ENCODE data around the gene TSPAN9. TPM values are rescaled to one million over a fixed set of nuclear protein-coding genes. Genes with fewer than 3 reads are reported as not detected.

The TSPAN9 gene
- total RNA-seq, 1 donor from 2014 or later: 20.5 TPM

GRCh38 chr12:3044141-3044630, 33.0 kb upstream of the TSPAN9 start:
- no peak for TF ChIP-seq CTCF (conservative IDR thresholded peaks at IDR 0.05; ENCODE audit: low read depth, low read length)
- no peak for DNase-seq (ENCODE audit: low read depth)
- no peak overlapping the region for H3K4me3 ChIP-seq (ENCODE audit: low read depth, low read length)

GRCh38 chr12:3045494-3045893, 31.7 kb upstream of the TSPAN9 start:
- no peak for TF ChIP-seq CTCF (conservative IDR thresholded peaks at IDR 0.05; ENCODE audit: low read depth, low read length)
- no peak overlapping the region for H3K4me3 ChIP-seq (ENCODE audit: low read depth, low read length)
- no peak for DNase-seq (ENCODE audit: low read depth)

GRCh38 chr12:3045989-3046388, 31.2 kb upstream of the TSPAN9 start:
- DNase-seq (ENCODE audit: low read depth): no peak
- no peak for TF ChIP-seq CTCF (conservative IDR thresholded peaks at IDR 0.05; ENCODE audit: low read depth, low read length)
- no peak overlapping the region for H3K4me3 ChIP-seq (ENCODE audit: low read depth, low read length)

GRCh38 chr12:3046441-3047200, 30.6 kb upstream of the TSPAN9 start:
- no peak for TF ChIP-seq CTCF (conservative IDR thresholded peaks at IDR 0.05; ENCODE audit: low read depth, low read length)
- H3K4me3 ChIP-seq (ENCODE audit: low read depth, low read length): no peak overlapping the region
- DNase-seq (ENCODE audit: low read depth): peak; percentile 90

GRCh38 chr12:3047961-3048360, 29.2 kb upstream of the TSPAN9 start:
- TF ChIP-seq CTCF (conservative IDR thresholded peaks at IDR 0.05; ENCODE audit: low read depth, low read length): no peak
- no peak for DNase-seq (ENCODE audit: low read depth)
- H3K4me3 ChIP-seq (ENCODE audit: low read depth, low read length): no peak overlapping the region

- TF ChIP-seq CTCF (conservative IDR thresholded peaks at IDR 0.05; ENCODE audit: low read depth, low read length): no peak
- no peak for DNase-seq (ENCODE audit: low read depth)
These were observed 28.6 kb upstream of the TSPAN9 start for GRCh38 chr12:3048540-3048939.

GRCh38 chr12:3049176-3049575, 28.0 kb upstream of the TSPAN9 start:
- TF ChIP-seq CTCF (conservative IDR thresholded peaks at IDR 0.05; ENCODE audit: low read depth, low read length): no peak
- H3K4me3 ChIP-seq (ENCODE audit: low read depth, low read length): no peak overlapping the region
- DNase-seq (ENCODE audit: low read depth): no peak

More at GRCh38 chr12:3048540-3048939, 28.6 kb upstream of the TSPAN9 start:
- no peak overlapping the region for H3K4me3 ChIP-seq (ENCODE audit: low read depth, low read length)
